Heart left ventricle (tissue), 16 donors: ENCODE measurements around the gene LAIR2. TPM values are rescaled to one million over a fixed set of nuclear protein-coding genes. Genes with fewer than 3 reads are reported as not detected.

Experiments used
- ATAC-seq, 4 donors: fragments of 200-7000 bp; cut with Tn5 transposase; one replicate each; pipeline ENCODE4 v1.9.1; 2020 to 2022; ENCODE audit warnings: moderate library complexity in 4 of 4, mild to moderate bottlenecking in 3 of 4, moderate number of reproducible peaks in 1 of 4
- DNase-seq, 5 donors: peaks; one replicate each; pipeline ENCODE4 v3.0.0-alpha.2; 2020
- H3K27ac ChIP-seq, 12 donors: fragments of 200-600 bp; sonication (generic) in 4 of 12; one replicate each; pipeline versions ENCODE4 v1.5.0 to v1.8.0; 2016 to 2022; ENCODE audit warnings: mild to moderate bottlenecking in 2 of 12
- H3K27me3 ChIP-seq, 9 donors: fragments of 200-600 bp; sonication (generic) in 2 of 9; one replicate each; pipeline versions ENCODE4 v1.5.1 to v1.8.0; 2016 to 2022; ENCODE audit warnings: mild to moderate bottlenecking in 3 of 9
- H3K36me3 ChIP-seq, 9 donors: fragments of 200-600 bp; sonication (generic) in 2 of 9; one replicate each; pipeline versions ENCODE4 v1.5.0 to v1.8.0; 2018 to 2022; ENCODE audit warnings: mild to moderate bottlenecking in 2 of 9
- H3K4me1 ChIP-seq, 12 donors: fragments of 200-600 bp; sonication (generic) in 4 of 12; one replicate each; pipeline versions ENCODE4 v1.5.0 to v1.8.0; 2016 to 2022; ENCODE audit warnings: mild to moderate bottlenecking in 3 of 12
- H3K4me3 ChIP-seq, 12 donors: fragments of 200-600 bp; sonication (generic) in 4 of 12; one replicate each; pipeline versions ENCODE4 v1.5.0 to v1.8.0; 2017 to 2022; ENCODE audit warnings: mild to moderate bottlenecking in 9 of 12, moderate library complexity in 4 of 12
- H3K9me3 ChIP-seq, 12 donors: fragments of 200-600 bp; sonication (generic) in 4 of 12; one replicate each; pipeline versions ENCODE4 v1.5.0 to v1.8.0; 2016 to 2022; ENCODE audit warnings: mild to moderate bottlenecking in 1 of 12
- CTCF ChIP-seq, 12 donors: fragments of 200-600 bp; sonication (generic) in 4 of 12; IDR thresholded peaks; one replicate each; pipeline versions ENCODE4 v1.5.0 to v1.8.0; 2018 to 2022; ENCODE audit warnings: antibody characterized with exemption in 12 of 12, mild to moderate bottlenecking in 5 of 12
- POLR2A ChIP-seq, 2 donors: fragments of 450-650 bp; IDR thresholded peaks; one replicate each; pipeline ENCODE4 v1.6.1; 2017; ENCODE audit warnings: antibody characterized with exemption in 2 of 2, mild to moderate bottlenecking in 2 of 2, moderate library complexity in 2 of 2
- WGBS, 4 donors: extraction: QIAGEN DNeasy Blood & Tissue Kit in 2 of 4; methylation state at CpG; one replicate each; pipeline versions ENCODE4 v1.1.5 to v1.1.7; 2013 to 2018; 5-methylcytosine and 5-hydroxymethylcytosine counted together
- intact Hi-C, 10 donors: fragments of 100-400 bp; cut with DNase I; formaldehyde crosslinking; loops; one replicate each; pipeline versions ENCODE4 v1.11.1 to v1.14.2; 2022
- polyA plus RNA-seq, 2 donors: library from polyadenylated mRNA; stranded (reverse); fragments of 200-250 nt; gene quantifications; one replicate each; pipeline ENCODE4 v1.2.3, GENCODE V29; 2013
- total RNA-seq, 9 donors: library from RNA; depleted of rRNA in 2 of 9; stranded (reverse); fragments of >200 nt in 2 of 9; fragmentation: NEBNext Ultra II Directional in 3 of 9; extraction: Animal tissue kit (Norgen Biotek cat#: 25700) in 3 of 9; gene quantifications; one replicate each; pipeline versions ENCODE4 v1.1.0 to v1.2.4, GENCODE V29; 2016 to 2023
- donor health status: ischemic (EF 13 %, LVEDD 7.1; RV severe dilation, severe dysfunction).
- donor health status: healthy with polysubstance abuse.
- donor health status: DM: no; HTN: yes; CAD: no.
- donor health status: DM: no; HTN: no; CAD: no.
- donor health status: ischemic (EF 25% LVEDD 6.9; RV normal size, moderate dysfunction).
- donor health status: ischemic (EF 25% LVEDD 5.7; RV mildly dilated, moderate dysfunction).
- donor health status: healthy.
- donor health status: DM: yes; HTN: yes; CAD: no.
- donor health status: ischemic (EF 35%, LVEDD 5.7; RV mildly dilated, moderate dysfunction).
- donor health status: nonischemic (EF 11% LVEDD 7.7; RV severe dilation, severe dysfunction).
- donor health status: DM: yes; HTN: yes; CAD: no.
- donor health status: PGD.
- donor health status: ischemic (EF 29% LVEDD 5.4; RV normal size, mild dysfunction).
- donor health status: nonischemic (EF 23%, LVEDD 6.1; RV moderate dilation, normal function).

LAIR2 gene
- total and polyA plus RNA-seq, 11 donors = 2.4 TPM; not detected in 10

DNA sequence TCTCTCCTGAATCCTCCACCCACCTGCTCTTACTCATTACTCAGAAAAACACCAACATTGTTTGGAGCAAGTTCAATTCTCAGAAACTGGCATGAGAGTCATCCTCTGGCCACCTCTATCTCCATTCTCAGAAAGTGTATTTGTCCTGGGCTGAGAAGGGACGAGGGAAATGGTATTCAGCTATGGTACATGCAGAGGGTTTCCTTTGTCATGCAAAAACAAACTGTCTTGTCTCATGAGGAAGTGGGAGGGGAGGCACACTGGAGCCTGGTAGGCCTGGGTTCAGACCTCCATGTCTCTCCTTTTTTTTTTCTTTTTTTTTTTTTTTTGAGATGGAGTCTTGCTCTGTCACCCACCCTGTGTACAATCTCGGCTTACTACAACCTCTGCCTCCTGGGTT, 39.1 kb downstream of the LAIR2 start:
- no peak overlapping the region for H3K27ac ChIP-seq
- no peaks in the 10 kb centered on the region for H3K4me1 ChIP-seq
- no peak overlapping the region for H3K4me3 ChIP-seq
- H3K36me3 ChIP-seq = no peaks in the 10 kb centered on the region
- H3K9me3 ChIP-seq = no peaks in the 10 kb centered on the region
- intact Hi-C loops = no loop called here
- ATAC-seq (no peak), DNase-seq (no peak)
- H3K27me3 ChIP-seq = peaks cover 0 to 4% (median 0%) of the 10 kb centered on the region in 9 donors
- no peak for TF ChIP-seq CTCF (IDR thresholded peaks at IDR 0.05)
- TF ChIP-seq POLR2A (IDR thresholded peaks at IDR 0.05) = no peak
- 38 to 46% (median 43%) methylated on average over 2 of the region's 2 CpGs for WGBS, 4 donors

DNA sequence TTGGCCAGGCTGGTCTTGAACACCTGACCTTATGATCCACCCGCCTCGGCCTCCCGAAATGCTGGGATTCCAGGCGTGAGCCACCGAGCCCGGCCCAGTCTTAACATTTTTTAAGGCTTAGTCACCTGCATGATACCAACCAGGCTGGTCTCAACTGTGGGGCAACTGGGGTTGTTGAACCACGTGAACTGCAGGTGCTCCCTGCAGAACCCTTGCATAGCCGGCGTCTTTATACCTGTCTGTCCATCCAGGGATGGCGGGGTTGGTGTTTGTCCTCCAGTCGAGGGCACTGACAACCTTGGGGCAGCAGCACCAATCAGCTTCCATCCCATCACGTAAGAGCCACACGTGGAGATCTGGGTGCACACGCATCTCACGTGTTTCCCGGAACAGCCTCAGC, 46.2 kb downstream of the LAIR2 start:
- no peaks in the 10 kb centered on the region for H3K36me3 ChIP-seq
- no peaks in the 10 kb centered on the region for H3K9me3 ChIP-seq
- peaks cover 0 to 11% (median 0%) of the 10 kb centered on the region in 12 donors for H3K4me1 ChIP-seq
- 83 to 87% (median 85%) methylated on average over 15 to 16 of the region's 16 CpGs for WGBS, 4 donors
- intact Hi-C loops = no loop called here
- H3K27ac ChIP-seq = no peak overlapping the region
- ATAC-seq = no peak
- H3K27me3 ChIP-seq = peaks cover 0 to 13% (median 0%) of the 10 kb centered on the region in 9 donors
- no peak for DNase-seq
- TF ChIP-seq CTCF (IDR thresholded peaks at IDR 0.05) = no peak
- no peak for TF ChIP-seq POLR2A (IDR thresholded peaks at IDR 0.05)
- no peak overlapping the region for H3K4me3 ChIP-seq

GRCh38 chr19:54549224-54549623, 46.6 kb downstream of the LAIR2 start:
- H3K4me1 ChIP-seq = peaks cover 0 to 11% (median 0%) of the 10 kb centered on the region in 12 donors
- no peak overlapping the region for H3K4me3 ChIP-seq
- H3K27me3 ChIP-seq = peaks cover 0 to 16% (median 0%) of the 10 kb centered on the region in 9 donors
- H3K27ac ChIP-seq = no peak overlapping the region
- no peak for ATAC-seq
- no peaks in the 10 kb centered on the region for H3K9me3 ChIP-seq
- WGBS, 4 donors = 72 to 84% (median 79%) methylated on average over 8 to 14 of the region's 14 CpGs
- intact Hi-C loops = no loop called here
- TF ChIP-seq POLR2A (IDR thresholded peaks at IDR 0.05) (no peak), CTCF (IDR thresholded peaks at IDR 0.05) (no peak)
- H3K36me3 ChIP-seq = no peaks in the 10 kb centered on the region
- no peak for DNase-seq

GRCh38 chr19:54551293-54551692, 48.7 kb downstream of the LAIR2 start:
- Histone ChIP-seq H3K27ac (no peak overlapping the region), H3K36me3 (no peaks in the 10 kb centered on the region), H3K9me3 (no peaks in the 10 kb centered on the region), H3K27me3 (peaks cover 0 to 23% (median 0%) of the 10 kb centered on the region in 9 donors), H3K4me3 (no peak overlapping the region), H3K4me1 (peaks cover 0 to 11% (median 0%) of the 10 kb centered on the region in 12 donors)
- no peak for ATAC-seq
- WGBS, 4 donors = 77 to 82% (median 79%) methylated on average over 6 of the region's 6 CpGs
- no peak for TF ChIP-seq POLR2A (IDR thresholded peaks at IDR 0.05)
- DNase-seq = no peak
- intact Hi-C loops = no loop called here
